CD4-positive, alpha-beta T cell treated with Interleukin-15 for 4 hours (primary cell): ENCODE results near the gene RAB22A.
"Not testable (repeated sequence)": the region's sequence is repeated elsewhere in the genome, so short reads cannot be mapped to it uniquely, and the experiment has no call there.

Experiments
- DNase-seq: peaks from one replicate; pipeline ENCODE4 v3.0.0-alpha.2; 2020; ENCODE audit warnings: low spot score

The RAB22A gene

DNA sequence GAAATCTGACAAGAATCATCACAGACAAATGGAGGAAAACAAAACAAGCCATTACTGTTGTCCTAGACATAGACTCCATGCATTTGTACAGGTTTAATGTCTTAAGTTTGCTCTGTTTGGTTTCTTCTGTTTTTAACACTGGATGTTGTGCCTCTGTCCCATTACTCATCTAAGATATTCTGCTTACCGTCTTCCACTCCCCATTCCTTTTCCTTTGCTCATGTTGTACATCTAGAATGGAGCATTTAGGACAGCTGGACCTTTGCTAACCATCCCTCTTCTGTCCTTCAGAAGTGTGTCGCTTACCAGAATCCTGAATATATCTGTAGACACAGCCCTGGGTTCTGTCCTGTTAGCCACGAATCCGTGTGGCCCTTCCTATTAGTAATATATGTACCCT lies 35.2 kb downstream of the RAB22A start:
- DNase-seq: no peak

DNA sequence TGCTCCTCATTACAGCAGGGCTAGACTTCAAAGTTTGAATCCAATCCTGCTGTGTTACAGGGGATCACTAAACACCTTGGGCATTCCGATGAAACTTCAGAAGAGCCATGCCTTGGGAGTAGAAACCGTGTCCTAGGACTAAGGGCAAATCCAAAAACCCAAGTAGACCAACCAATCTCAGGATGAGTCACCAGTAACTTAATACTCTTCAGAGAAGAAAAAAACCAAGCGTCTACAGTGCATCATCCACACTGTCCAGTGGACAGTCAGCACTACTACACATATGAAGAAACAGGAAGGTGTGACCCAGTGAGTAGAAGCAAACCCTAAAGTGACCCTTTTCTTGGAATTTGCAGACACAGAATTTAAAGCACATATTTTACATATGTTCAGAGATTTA lies 40.1 kb downstream of the RAB22A start:
- no peak for DNase-seq

DNA sequence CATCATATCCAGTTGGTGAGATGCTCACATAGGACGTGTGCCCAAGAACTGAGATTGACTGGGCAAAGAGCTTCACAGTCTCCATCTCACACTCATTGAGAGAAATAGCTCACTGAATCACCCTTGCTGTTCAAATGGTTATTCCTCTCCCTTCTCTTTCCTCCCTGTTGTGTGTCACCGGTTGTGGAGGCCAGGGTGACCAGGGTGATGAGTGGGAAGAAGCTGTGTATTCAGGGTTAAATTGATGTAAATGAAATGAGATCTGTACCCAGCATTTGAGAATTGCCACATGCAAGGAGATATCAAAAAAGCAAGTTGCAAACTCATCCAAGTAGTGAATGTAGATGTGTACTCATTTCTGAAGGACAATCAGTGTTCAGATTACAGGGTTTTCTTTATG lies 43.0 kb downstream of the RAB22A start:
- no peak for DNase-seq

DNA sequence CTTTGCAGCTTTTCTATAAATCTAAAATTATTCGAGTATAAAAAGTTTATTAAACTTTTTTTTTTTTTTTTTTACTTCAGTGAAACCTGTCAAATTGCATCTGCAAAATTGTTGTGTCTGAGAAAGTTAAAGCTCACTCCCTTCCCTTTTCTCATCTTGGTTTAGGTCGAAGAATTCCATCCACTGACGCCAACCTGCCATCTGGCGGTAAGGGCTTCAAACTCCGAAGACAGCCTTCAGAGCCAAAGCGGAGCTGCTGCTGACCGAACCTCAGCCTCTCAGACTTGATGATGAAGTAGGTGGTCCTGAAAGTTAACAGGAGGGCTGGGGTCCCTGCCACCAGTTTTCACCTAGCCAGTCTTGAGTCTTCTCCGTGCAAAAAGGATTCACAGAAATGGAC lies 49.9 kb downstream of the RAB22A start:
- DNase-seq: no peak

DNA sequence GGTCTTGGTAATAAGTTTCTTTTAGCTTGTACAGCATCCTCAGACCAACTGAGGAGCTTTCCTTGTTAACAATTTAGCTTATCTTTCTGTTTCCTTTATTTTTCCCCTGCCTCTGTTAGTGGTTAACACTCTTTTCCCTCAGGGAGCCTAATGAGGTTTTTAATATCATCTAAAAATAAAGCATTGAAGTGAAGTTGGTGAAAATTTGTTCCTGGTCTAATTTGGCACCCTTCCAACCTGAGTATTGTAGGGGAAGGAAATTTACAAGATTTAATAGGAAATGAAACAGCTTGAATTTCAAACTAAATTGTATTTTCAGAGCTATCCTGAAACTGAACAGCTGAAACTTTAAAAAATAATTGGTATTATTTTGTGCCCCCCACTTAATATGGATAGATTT lies 51.4 kb downstream of the RAB22A start:
- no peak for DNase-seq

DNA sequence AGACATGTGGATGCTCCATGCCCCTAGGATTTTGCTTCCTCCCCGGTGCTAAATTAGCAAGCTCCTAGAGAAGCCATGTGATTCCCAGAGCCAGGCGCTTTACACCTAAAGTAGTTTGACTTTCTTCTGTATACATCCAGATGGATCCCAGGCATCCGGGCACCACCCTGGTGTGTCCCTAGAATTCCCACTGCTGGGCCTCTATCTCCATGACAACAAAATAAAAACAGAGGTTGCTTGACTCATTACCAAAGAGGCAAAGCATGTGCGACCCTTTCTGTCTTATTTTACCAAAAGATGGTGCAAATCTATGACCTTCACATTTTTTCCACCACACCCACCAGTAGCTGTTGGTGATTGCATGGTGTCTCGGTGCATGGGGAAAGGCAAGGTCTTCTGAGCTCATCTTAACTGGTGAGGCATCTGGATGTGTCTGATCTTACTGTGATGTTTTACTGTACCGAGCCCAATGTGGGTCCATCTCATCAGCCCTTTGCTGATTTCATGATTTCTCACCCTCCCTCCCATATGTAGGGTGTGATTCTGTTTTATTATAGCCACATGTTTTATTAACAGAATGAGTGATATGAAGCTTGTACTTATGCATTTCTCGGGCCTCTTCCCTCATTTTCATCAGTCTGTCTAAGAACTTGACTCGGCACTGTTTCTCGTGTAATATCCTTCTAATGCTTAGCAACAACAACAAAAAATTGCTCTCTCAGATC lies 52.1 kb downstream of the RAB22A start:
- no peak for DNase-seq

DNA sequence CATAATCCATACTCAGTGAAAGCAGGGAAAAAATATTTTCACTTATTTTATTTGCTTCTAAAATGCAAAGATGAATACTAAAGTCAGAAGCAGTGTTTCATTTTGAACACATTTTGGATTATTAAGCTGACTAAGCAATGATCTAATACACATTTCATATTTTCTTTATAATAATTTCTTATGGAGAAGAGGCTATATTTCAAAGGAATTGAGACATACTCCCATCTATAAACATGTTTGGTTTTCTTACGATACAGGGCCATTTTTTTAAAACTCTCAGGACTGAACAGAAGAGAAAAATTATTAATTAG lies 52.6 kb downstream of the RAB22A start:
- DNase-seq: no peak

DNA sequence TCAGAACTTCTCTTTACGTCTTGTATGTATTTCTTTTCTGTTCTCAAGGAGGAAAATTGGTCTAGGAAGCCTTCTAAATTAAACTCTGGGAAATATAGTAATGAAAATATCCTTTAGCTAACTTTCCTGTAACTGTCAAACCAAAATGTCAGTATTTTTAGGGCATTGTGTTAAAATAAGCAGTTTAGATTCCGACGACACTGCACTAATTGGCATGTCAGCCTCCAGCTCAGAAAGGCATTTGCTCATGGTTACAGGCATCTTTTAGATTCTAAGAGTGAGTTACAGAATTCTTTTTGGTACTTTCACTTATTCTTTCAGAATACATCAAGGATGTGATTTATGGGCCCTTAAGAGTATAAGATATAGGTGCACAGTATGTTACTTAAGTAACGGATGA lies 53.5 kb downstream of the RAB22A start:
- no peak for DNase-seq

DNA sequence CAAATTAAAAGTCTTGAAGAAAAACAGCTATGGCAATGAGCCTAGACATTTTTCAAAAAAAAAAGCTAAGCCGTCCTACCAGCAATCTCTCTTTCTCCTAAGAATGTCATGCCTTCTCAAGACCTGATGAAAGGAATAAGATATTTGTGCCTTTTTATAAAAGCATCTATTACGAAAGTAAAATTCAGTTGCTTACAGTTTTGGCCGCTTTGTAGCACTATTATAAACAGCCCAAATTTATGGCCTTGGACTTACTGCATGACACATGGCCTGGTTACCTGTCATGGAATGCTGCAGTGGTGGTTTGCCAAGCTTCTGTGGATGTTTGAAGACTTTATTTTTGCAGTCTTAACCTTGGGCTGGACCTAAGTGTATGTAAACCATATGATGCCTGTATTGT lies 57.4 kb downstream of the RAB22A start:
- DNase-seq: no peak

DNA sequence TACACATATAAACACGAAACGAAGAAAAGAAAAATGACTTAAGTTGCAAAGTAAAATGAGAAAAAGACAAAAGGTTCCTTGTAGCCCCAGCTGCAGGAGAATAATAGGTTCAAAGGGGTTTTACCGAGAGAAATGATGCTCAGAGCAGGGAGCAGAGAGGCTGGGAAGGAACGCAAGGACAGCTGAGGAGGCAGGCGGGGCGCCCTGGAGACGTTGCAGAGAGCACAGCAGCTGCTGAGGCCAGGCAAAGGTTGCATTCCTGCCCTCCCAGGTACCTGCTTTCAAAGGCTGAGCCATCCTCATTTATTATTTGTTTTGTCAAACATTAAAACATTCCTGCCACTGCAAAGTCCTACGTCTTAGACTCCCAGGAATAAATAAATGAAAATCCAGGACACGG lies 63.3 kb downstream of the RAB22A start:
- no peak for DNase-seq

DNA sequence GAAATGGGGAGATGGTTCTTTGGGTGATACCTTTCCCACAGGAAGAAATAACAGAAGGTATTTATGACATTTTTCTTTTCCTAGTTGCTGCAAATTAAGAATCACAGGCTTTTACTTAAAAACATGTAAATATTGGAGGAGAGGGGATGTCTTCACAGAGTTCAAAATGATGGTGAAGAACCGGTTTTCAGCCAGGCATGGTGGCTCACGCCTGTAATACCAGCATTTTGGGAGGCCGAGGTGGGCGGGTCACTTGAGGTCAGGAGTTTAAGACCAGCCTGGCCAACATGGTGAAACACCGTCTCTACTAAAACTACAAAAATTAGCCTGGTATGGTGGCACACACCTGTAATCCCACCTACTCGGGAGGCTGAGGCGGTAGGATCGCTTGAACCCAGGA lies 63.8 kb downstream of the RAB22A start:
- DNase-seq: not testable (repeated sequence)

DNA sequence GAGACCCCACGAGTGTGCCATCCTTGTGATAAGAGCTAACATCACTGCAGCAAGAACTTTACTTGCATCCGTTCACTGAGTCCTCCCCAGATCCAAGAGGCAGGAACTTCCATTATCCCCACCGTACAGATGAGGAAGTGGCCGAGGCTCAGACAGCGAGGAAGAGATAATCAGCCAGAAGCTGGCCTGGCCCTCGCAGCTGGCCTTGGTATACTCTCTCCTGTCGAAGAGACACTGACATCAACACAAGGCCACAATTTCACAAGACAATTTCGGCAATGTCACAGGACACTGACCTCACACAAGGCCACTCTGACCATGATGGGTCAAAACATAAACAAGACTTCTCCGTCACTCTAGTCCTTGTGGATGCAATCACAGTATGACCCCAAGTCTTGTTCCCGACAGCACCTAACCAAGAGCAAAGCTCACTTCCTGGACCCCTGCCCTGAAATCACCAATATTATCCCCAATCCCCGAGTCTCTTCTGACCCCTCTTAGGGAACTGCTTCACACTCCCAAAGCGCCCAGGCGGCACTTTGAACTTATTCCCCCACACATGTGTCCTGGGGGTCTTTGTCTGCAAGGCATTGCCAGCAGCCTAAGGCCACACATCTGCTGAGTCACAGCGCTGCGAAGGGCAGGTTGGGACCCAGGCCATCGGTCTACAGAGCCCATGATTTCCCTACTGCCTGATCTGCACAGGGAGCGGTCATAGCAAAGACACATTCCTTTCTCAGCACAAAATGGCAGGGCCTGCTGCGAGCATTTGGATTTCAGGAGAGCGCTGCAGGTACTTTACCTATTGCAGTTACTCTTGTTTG lies 64.7 kb downstream of the RAB22A start:
- DNase-seq: no peak

DNA sequence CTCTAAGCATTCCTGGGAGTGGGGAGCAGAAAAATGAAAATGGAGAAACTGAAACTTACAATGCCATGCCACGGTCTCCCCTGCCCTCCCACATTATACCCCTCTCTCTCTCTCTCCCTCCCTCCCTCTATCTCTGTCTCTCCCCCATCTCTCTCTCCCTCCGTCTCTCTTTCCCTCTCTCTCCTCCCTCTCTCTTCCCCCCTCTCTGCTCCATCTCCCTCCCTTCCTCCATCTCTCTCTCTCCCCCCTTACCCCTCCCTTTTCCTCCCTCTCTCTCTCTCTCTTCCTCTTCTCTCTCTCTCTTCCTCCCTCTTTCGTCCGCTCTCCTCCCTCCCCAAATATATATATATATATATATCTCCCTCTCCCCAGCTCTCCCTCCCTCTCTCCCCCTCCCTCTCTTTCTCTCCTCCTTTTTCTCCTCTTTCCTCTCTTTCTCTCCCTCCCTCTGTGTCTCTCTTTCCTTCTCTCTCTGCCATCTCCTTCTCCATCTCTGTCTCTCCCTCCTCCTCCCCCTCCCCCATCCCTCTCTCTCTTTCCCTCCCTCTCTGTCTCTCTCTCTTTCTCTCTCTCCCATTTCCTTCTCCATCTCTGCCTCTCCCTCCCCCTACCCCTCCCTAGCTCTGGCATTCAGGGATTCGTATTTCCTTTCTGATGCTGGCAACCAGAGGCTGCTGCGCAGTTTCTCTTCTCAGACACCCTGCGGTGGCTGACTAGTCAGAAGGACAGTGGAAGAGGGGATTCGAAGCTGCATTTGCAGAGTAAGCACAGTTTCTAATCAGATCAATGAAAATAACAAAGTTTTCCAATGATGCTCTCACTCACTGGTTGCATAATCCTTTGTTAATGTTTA lies 65.6 kb downstream of the RAB22A start:
- DNase-seq: no peak

DNA sequence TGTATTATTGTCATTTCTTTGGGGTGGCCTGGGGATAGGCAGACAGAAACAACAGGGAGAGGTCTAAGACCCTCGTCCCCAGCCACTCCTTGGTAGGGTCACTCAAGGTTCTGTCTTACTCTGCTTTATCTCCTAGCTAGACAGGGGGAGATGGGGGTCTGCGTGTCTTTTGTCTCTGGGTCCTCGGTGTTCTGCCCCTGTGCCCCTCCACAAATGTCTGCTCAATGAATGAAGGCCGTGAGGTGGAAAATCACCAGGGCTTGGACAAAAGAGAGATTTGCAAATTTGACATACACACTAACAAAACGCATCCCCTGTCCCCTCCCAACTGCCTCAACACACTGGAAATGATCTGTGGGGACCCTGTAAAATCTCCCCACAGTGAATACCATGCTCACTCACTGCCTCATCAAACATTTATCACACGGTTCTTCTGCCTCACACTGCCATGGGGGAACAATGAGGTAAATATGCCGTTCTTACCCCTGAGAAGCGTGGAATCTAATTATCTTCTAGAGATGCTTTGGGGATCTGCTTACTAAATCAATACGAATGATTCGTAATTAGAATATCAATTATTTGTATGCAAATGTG lies 66.3 kb downstream of the RAB22A start:
- DNase-seq: no peak

DNA sequence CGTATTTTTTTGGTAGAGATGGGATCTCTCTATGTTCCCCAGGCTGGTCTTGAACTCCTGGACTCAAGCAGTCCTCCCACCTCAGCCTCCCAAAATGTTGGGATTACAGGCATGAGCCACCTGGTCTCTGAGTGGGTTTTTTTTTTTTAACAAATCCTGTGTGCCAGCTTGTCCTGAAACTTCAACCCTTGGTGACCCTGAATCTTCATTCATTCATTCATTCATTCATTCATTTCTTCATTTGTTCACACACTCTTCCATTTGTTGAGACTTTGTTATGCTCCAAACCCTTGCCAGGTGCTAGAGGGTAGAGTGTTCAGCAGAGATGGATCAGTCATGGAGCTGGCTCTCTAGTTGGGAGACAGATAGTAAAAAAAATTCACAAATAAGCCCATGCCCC lies 67.5 kb downstream of the RAB22A start:
- no peak for DNase-seq

DNA sequence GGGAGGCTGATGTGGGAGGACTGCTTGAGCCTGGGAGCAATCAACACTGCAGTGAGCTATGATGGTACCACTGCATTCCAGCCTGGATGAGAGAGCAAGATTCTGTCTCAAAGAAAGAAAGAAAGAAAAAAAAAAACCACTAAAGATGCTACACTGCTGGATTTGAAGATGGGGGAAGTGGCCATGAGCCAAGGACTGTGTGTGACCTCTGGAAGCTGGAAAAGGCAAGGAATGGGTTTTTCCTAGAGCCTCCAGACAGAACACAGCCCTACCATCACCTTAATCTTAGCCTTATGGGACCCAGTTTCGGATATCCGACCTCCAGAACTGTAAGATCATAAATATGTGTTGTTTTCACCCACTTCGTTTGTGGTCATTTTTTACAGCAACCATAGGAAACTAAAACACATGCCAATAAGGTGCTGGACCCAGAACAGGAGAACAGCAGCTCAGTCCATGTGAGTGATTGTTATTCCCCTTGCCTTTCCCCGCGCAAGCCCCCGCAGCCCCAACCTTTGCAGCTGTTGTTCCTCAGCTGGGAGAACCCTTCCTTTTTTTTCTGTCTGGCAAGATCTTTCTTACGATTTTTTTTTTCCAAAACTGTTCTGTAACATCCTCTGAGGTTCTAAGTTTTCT lies 68.4 kb downstream of the RAB22A start:
- no peak for DNase-seq

DNA sequence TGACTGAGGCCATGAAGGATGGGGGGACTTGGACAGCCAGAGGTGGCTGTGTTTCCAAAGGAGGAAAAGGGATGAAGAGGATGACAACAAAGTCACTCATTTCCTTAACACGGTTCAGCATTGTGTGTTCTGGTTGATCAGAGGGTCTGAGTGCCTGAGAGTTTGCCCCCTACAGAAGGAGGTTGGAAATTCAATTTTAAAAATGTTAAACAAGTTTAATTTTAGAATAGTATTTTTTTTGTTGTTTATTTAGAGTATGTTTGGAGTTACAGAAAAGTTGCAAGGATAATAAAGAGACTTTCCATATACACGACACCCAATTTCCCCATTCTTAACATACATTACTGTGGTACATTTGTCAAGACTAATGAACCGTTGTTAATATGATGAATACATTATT lies 69.2 kb downstream of the RAB22A start:
- no peak for DNase-seq

DNA sequence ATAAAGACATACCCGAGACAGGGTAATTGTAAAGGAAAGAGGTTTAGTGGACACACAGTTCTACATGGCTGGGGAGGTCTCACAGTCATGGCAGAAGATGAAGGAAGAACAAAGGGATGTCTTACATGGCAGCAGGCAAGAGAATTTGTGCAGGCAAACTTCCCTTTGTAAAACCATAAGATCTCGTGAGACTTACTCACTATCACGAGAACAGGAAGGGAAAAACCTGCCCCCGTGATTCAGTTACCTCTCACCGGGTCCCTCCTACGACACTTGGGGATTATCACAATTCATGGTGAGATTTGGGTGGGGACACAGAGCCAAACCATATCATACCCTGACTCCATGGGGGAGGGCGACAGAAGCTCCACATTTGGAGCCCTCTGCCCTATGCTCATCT lies 72.1 kb downstream of the RAB22A start:
- DNase-seq: no peak

DNA sequence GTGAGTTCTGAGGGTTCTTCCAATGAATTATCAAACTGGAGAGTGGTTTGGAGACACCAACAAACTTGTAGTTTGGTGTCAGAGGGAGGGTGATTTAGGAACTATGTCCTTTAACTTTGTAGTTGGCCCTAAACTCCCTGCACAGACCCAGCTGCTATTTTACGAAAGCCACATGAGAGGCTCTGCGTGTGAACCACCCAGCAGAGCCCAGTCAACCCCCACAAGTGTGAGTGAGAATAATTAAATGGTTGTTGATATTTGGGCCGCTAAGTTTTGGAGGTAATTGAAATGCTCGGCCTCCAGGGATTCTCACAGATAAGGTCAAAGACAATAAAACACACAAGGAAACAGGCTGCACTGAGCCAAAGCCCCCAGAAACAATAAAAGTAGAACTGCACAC lies 72.6 kb downstream of the RAB22A start:
- DNase-seq: no peak

DNA sequence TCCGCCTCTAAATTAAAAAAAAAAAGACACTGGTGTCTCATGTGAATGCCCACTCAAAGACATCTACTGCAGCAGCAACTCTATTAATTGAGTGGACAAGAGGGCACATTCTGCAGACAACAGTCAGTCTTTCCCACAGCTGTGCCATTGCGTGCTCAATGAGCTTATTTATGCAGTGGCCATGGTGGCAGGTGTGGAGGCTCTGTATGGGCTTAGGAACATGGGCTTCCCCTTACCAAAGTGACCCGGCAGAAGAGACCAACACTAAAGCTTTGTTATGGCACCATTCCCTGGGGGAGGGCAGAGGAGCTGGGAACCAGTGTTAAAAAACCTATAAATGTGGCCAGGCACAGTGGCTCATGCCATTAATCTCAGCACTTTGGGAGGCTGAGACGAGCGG lies 75.3 kb downstream of the RAB22A start:
- DNase-seq: no peak

DNA sequence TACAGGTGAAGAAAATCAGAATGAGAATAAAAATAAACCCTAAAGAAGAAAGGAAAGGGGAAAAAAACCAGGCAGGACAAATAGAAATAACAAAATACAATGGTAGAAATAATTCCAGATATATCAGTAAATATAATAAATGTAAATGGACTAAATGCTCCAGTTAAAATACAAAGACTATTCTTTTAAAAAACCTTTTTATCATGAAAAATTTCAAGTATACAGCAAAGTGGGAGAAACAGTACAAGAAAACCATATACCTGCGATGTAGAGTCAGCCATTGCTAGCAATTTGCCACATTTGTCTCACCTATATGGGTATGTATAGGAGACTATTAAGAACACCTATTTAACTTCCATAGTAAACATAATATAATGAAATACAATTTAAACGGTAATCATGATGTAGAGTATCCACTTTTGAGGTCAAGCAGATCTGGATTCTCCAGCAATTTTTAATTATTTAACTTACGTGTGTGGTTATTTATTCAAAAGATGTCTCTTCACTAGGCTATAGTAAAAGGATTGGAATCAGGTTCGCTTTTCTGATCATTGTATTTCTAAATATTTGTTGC lies 78.6 kb downstream of the RAB22A start:
- no peak for DNase-seq

DNA sequence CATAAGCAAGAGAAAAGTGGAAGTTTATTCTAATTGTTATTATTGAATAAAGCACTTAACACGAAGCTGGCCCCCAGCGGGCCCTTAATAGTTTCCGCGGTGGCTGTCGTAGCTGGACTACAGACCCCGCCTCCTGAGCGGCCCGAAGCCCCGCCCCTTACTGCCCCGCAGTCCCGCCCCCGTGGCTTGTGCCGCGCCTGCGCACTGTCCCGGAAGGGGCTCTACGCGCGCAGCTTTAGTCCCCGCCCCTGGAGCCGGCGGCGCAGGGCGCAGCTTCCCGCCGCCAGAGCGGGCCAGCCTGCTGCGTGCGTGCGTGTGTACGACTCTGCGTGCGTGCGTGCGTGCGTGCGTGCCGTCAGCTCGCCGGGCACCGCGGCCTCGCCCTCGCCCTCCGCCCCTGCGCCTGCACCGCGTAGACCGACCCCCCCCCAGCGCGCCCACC lies 79.4 kb downstream of the RAB22A start, which contains the start of gene VAPB:
VAPB (plus strand) TSS at position 348 of the 442 bp plus-strand sequence. CDS start 231 bp downstream, outside the sequence.
- peak; percentile 96 for DNase-seq
